GM23248 (cell line): ENCODE data around the gene POFUT2. TPM values are rescaled to one million over a fixed set of nuclear protein-coding genes. Genes with fewer than 3 reads are reported as not detected.
A peak's percentile ranks its signal among the peaks of the same experiment; 100 is the strongest.

Experiments
- DNase-seq: peaks from one replicate; pipeline ENCODE4 v3.0.0-alpha.2; 2015
- H2AFZ ChIP-seq: fragments of 200-600 bp; sonication (generic); 2 replicates; pipeline ENCODE4 v1.6.1; 2016; ENCODE audit warnings: antibody characterized with exemption
- H3F3A ChIP-seq: fragments of 200-600 bp; sonication (generic); 2 replicates; pipeline ENCODE4 v1.6.1; 2016; ENCODE audit warnings: mild to moderate bottlenecking, antibody characterized with exemption, mixed run types; ENCODE audit not compliant: insufficient read depth
- H3K27ac ChIP-seq: fragments of 200-600 bp; sonication (generic); 2 replicates; pipeline ENCODE4 v1.5.1; 2016; ENCODE audit warnings: mild to moderate bottlenecking
- H3K27me3 ChIP-seq: fragments of 200-600 bp; sonication (generic); replicated peaks from 2 replicates; pipeline ENCODE4 v1.6.1; 2016; ENCODE audit warnings: mild to moderate bottlenecking; ENCODE audit not compliant: insufficient read depth
- H3K36me3 ChIP-seq: fragments of 200-600 bp; sonication (generic); 2 replicates; pipeline ENCODE4 v1.6.1; 2016; ENCODE audit warnings: low read depth, mild to moderate bottlenecking
- H3K4me1 ChIP-seq: fragments of 200-600 bp; sonication (generic); 2 replicates; pipeline ENCODE4 v1.6.1; 2016; ENCODE audit warnings: mild to moderate bottlenecking; ENCODE audit not compliant: insufficient read depth
- H3K4me2 ChIP-seq: fragments of 200-600 bp; sonication (generic); one replicate; pipeline ENCODE4 v1.6.1; 2016; ENCODE audit warnings: mild to moderate bottlenecking; ENCODE audit not compliant: unreplicated experiment
- H3K4me3 ChIP-seq: fragments of 200-600 bp; sonication (generic); 2 replicates; pipeline ENCODE4 v1.5.1; 2016; ENCODE audit warnings: mild to moderate bottlenecking
- H3K79me2 ChIP-seq: fragments of 200-600 bp; sonication (generic); 2 replicates; pipeline ENCODE4 v1.6.1; 2016; ENCODE audit warnings: mild to moderate bottlenecking; ENCODE audit not compliant: insufficient read depth
- H3K9ac ChIP-seq: fragments of 200-600 bp; sonication (generic); 2 replicates; pipeline ENCODE4 v1.6.1; 2016; ENCODE audit warnings: mild to moderate bottlenecking
- H3K9me2 ChIP-seq: fragments of 200-600 bp; sonication (generic); 2 replicates; pipeline ENCODE4 v1.6.1; 2016; ENCODE audit warnings: mixed run types, mild to moderate bottlenecking, moderate library complexity; ENCODE audit not compliant: insufficient read depth
- H3K9me3 ChIP-seq: fragments of 200-600 bp; sonication (generic); one replicate; pipeline ENCODE4 v1.6.1; 2017; ENCODE audit warnings: low read depth
- H4K20me1 ChIP-seq: fragments of 200-600 bp; sonication (generic); 2 replicates; pipeline ENCODE4 v1.6.0; 2016; ENCODE audit not compliant: insufficient read depth
- EZH2 ChIP-seq: fragments of 200-600 bp; sonication (generic); IDR thresholded peaks from 2 replicates; pipeline ENCODE4 v1.6.1; 2018; ENCODE audit warnings: antibody characterized with exemption, mild to moderate bottlenecking; ENCODE audit not compliant: insufficient read depth, poor library complexity, severe bottlenecking
- EZH2phosphoT487 ChIP-seq: fragments of 200-600 bp; sonication (generic); IDR thresholded peaks from 2 replicates; pipeline ENCODE4 v1.6.1; 2018; ENCODE audit warnings: antibody characterized with exemption, moderate library complexity, mild to moderate bottlenecking, low read depth; ENCODE audit not compliant: insufficient read depth
- WGBS, 2 experiments: methylation state at CpG; one replicate each; pipeline ENCODE4 v1.1.6; 2015 to 2017; ENCODE audit warnings: low lambda C conversion rate in 2 of 2, low coverage in 1 of 2; ENCODE audit errors: missing lambda C conversion rate in 2 of 2; 5-methylcytosine and 5-hydroxymethylcytosine counted together
- in situ Hi-C: fragments of 300-500 bp; cut with MboI; formaldehyde crosslinking; loops from 2 replicates; pipeline ENCODE4 v1.15.0; 2020
- polyA plus RNA-seq: library from polyadenylated mRNA; unstranded; fragments of >200 nt; fragmentation: Nextera tagmentation; extraction: Ambion mirVana; gene quantifications from 2 replicates; pipeline ENCODE4 v1.2.1, GENCODE V29; 2016
- total RNA-seq: library from RNA; depleted of rRNA; stranded (reverse); fragments of >200 nt; shearing (Covaris generic); gene quantifications from 2 replicates; pipeline ENCODE4 v1.2.3, GENCODE V29; 2014

The POFUT2 gene
- total and polyA plus RNA-seq, 2 experiments from 2014 or later = 30.1 to 48.2 TPM

- no peaks in the 10 kb centered on the region for H3K36me3 ChIP-seq
- H2AFZ ChIP-seq = no peak overlapping the region
- H3K79me2 ChIP-seq = no peaks in the 10 kb centered on the region
- TF ChIP-seq EZH2phosphoT487 (no peak), EZH2 (no peak)
- H3F3A ChIP-seq = peaks cover 33% of the 10 kb centered on the region
- peaks cover 6% of the 10 kb centered on the region for H3K27me3 ChIP-seq
- H3K4me2 ChIP-seq = peak overlapping the region; percentile 70
- H3K9ac ChIP-seq = peak overlapping the region; percentile 18; the same call in 1 of the 2 replicates
- no peak for DNase-seq
- peaks cover 29% of the 10 kb centered on the region for H3K4me1 ChIP-seq
- no peaks in the 10 kb centered on the region for H3K9me2 ChIP-seq
- peak overlapping the region; percentile 62 for H3K27ac ChIP-seq
- in situ Hi-C loops = no loop called here
- peak overlapping the region; percentile 26; the same call in 1 of the 2 replicates for H3K4me3 ChIP-seq
- no peaks in the 10 kb centered on the region for H3K9me3 ChIP-seq
- WGBS, 2 experiments = 38 to 46% methylated on average over 10 of the region's 10 CpGs
- no peaks in the 10 kb centered on the region for H4K20me1 ChIP-seq
These were observed 60.0 kb downstream of the POFUT2 start for GRCh38 chr21:45227735-45228134.

GRCh38 chr21:45226540-45227326 is 61.0 kb downstream of the POFUT2 start:
- H3K4me3 ChIP-seq = no peak overlapping the region
- no peaks in the 10 kb centered on the region for H4K20me1 ChIP-seq
- no peaks in the 10 kb centered on the region for H3K9me2 ChIP-seq
- H3K9me3 ChIP-seq = no peaks in the 10 kb centered on the region
- peaks cover 29% of the 10 kb centered on the region for H3K4me1 ChIP-seq
- TF ChIP-seq EZH2 = no peak
- no peak for TF ChIP-seq EZH2phosphoT487
- H3K9ac ChIP-seq = no peak overlapping the region
- no peak overlapping the region for H2AFZ ChIP-seq
- H3K36me3 ChIP-seq = peaks cover 3% of the 10 kb centered on the region; the same call in 1 of the 2 replicates
- peak; percentile 50 for DNase-seq
- H3K4me2 ChIP-seq = no peak overlapping the region
- WGBS, 2 experiments = 51 to 52% methylated on average over 15 of the region's 15 CpGs
- H3K27ac ChIP-seq = no peak overlapping the region
- H3K27me3 ChIP-seq = peaks cover 1% of the 10 kb centered on the region; the same call in 1 of the 2 replicates
- in situ Hi-C loops = no loop called here
- H3F3A ChIP-seq = peaks cover 33% of the 10 kb centered on the region
- no peaks in the 10 kb centered on the region for H3K79me2 ChIP-seq

- Histone ChIP-seq H3F3A (peaks cover 33% of the 10 kb centered on the region), H2AFZ (no peak overlapping the region), H3K27me3 (no peaks in the 10 kb centered on the region; the same call in 1 of the 2 replicates), H3K4me2 (no peak overlapping the region), H3K9ac (no peak overlapping the region), H3K4me1 (peaks cover 29% of the 10 kb centered on the region), H3K9me3 (no peaks in the 10 kb centered on the region), H3K36me3 (peaks cover 11% of the 10 kb centered on the region; the same call in 1 of the 2 replicates), H3K9me2 (no peaks in the 10 kb centered on the region), H3K79me2 (no peaks in the 10 kb centered on the region), H4K20me1 (no peaks in the 10 kb centered on the region), H3K4me3 (no peak overlapping the region), H3K27ac (no peak overlapping the region)
- WGBS, 2 experiments = 90% methylated on average over 16 of the region's 16 CpGs
- TF ChIP-seq EZH2 (no peak), EZH2phosphoT487 (no peak)
- no peak for DNase-seq
- in situ Hi-C loops = no loop called here
These were observed 61.9 kb downstream of the POFUT2 start for GRCh38 chr21:45225741-45226327.

- Histone ChIP-seq H3K27me3 (no peaks in the 10 kb centered on the region), H3K9me2 (no peaks in the 10 kb centered on the region), H4K20me1 (no peaks in the 10 kb centered on the region), H3K9me3 (no peaks in the 10 kb centered on the region), H3K79me2 (no peaks in the 10 kb centered on the region), H3K9ac (no peak overlapping the region), H3K27ac (no peak overlapping the region), H3K4me2 (no peak overlapping the region), H3F3A (peaks cover 33% of the 10 kb centered on the region), H3K4me3 (no peak overlapping the region), H2AFZ (no peak overlapping the region), H3K4me1 (peaks cover 29% of the 10 kb centered on the region), H3K36me3 (peaks cover 11% of the 10 kb centered on the region; the same call in 1 of the 2 replicates)
- WGBS, 2 experiments = 95 to 97% methylated on average over 11 of the region's 11 CpGs
- in situ Hi-C loops = no loop called here
- DNase-seq = no peak
- no peak for TF ChIP-seq EZH2
- no peak for TF ChIP-seq EZH2phosphoT487
These were observed 62.5 kb downstream of the POFUT2 start for GRCh38 chr21:45225041-45225740.
